IPS DF 4.7 (cell line): ENCODE data around the gene CRTC1.

Experiments used
- DNase-seq: peaks from one replicate; pipeline ENCODE4 v3.0.0-alpha.2; 2013; ENCODE audit warnings: low spot score; ENCODE audit errors: extremely low read depth

CRTC1 gene

DNA sequence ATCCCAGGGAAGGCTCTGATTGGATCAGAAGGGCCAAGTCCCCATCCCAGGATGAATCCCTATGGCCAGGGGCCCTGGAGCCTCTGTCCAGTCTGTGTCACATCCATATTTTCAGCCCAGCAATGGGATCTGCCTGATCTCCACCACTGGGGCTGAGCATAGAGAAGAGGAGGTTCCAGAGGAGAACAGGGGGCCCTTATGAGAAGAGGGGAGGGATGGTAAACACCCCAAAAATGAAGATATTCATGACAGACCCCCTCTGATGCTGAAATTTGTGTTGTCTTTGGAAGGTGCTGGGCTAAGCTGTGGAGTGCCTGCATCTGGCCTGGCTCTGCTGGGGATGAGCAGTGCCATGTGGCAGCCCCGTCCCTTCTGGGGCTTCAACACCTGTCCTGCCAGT is 32.2 kb upstream of the CRTC1 start:
- DNase-seq, result no peak

DNA sequence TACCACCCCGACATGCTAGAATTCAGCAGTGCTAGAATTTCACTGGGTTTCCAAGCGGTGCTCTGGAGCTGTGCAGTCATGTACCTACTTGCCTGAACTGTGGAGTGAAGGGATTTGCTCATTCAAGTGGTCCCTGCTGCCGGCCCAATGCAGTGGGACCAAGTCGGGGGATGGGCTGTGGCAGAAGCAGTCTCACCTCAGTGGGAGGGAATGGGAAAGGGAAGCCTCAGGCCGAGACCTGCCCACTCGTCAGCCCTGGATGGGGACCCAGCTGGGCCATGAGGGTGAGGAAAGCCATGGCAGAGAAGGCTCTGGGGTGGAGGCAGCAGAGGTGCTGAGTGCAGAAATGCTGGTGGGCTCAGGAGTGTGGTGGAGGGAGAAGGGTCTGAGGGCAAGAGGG is 31.7 kb upstream of the CRTC1 start:
- DNase-seq, result no peak

DNA sequence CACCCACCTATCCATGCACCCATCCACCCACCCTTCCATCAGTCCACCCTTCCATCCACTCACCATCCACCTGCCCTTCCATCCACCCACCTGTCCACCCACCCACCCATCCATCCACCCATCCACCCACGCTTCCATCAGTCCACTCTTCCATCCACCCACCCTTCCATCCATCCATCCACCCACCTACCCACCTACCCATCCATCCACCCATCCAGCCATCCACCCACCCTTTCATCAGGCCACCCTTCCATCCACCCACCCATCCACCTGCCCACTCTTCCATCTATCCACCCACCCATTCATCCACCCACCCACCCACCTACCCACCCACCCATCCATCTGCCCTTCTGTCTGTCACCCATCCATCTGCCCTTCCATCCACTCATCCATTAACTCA is 29.6 kb upstream of the CRTC1 start:
- DNase-seq, result no peak

DNA sequence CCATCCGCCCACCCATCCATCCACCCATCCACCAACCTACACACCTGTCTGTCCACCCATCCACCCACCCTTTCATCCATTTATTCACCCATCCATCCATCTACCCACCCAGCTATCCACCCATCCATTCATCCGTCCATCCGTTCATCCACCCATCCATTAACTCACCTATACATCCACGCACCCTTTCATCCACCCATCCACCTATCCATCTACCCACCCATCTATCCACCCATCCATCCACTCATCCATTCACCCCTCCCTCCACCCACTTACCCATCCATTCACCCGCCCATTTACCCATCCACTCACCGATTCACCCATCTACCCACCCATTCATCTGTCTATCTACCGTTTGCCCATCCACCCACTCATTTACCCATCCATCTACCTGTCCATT is 29.0 kb upstream of the CRTC1 start:
- DNase-seq, result no peak

DNA sequence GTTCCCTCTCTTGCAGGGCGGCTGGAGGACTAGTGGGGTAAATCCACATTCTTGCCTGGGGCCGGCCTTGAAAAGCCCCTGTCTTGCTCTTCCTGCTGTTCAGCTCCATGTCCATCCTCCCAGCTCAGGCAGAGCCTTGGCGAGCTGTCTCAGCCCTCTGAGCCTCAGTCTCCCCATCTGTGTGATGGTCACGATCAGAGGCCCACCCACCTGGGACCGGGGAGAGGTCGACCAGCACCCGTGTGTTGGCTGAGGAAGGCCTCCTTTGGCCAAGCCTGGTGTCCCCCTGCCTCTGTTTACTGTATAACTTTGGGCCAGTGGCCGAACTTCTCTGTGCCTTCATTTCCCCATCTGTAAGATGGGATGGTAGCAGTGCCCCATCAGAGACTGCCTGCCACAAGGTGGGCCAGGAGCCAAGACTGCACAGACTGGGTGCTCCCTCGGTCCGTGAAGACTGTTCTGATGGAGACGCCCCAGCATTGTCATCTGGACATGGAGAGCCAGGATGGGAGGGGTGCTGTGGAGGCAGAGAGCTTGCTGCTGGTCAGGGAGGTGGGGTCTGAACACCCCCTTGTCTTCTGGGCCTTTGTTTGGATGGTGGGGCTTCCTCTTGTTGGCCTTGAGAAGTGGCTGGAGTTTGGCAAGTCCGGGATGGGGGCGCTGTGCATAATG is 28.2 kb upstream of the CRTC1 start:
- DNase-seq, result no peak

DNA sequence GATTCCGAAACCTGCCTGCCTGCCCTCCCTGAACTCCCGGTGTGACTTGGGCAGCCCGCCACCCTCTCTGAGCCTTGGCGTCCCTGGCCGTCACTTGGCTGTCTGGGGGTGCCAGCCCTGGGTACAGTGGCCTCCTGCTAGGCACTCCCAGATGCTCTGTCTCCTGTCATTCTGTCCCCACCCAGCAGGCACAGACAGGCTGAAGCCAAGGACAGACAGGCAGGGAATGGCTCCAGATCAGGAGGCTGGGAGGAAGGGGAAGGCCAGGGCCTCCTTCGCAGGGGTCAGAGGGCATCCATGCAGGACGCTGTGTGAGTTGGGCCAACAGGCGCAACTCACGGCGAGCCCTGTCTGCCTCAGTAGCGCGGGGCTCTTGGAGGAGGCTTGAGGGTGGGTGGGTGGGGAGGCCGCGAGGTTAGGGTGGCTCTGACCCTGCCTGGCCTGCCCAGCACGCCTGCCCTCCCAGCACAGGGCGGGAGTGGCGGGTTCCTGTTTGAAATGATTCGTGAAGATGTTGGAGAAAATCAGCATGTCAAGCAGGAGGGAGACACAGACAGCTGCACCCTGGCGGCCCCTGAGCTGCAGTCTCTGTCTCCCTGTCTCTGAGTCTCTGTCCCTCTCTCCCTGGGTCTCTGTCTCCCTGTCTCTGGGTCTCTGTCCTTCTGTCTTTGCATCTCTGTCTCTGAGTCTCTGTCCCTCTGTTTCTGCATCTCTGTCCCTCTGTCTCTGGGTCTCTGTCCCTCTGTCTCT is 27.0 kb upstream of the CRTC1 start:
- no peak for DNase-seq

DNA sequence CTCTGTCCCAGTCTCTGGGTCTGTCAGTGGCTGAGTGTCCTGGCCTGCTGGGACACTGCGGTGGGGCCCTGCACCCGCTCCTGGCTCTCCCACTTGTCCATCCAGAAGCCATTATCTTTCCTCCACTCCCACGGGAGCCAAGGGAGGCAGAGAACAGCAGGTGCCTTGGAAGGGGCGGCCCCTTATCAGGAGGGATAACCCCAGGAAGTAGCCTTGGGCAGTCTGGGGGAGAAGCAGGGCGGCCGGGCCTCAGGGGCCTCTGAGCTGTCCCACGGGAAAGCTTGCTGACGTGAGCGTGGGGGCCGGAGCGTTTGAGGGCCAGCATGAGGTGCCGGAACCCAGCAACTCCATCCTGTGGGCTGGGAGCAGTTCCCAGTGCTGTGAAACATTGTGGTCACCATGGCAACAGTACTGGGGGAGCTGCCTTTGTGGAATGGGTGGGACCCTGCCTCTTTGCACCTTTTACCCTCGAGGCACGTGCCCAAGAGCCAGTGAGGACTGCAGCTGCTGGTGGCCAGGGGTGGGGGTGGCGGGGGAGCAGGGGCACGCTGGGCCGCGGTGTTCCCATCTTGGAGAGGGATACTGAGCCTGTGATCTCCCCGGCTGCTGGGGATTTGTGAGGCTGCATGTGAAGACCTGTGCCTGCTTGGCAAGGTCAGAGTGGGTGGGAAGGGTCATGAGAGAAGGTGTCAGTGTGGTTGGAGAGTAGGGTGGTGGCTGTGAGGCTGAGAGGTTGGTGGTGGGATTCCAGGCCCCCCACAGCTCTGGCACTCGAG is 25.7 kb upstream of the CRTC1 start:
- no peak for DNase-seq

DNA sequence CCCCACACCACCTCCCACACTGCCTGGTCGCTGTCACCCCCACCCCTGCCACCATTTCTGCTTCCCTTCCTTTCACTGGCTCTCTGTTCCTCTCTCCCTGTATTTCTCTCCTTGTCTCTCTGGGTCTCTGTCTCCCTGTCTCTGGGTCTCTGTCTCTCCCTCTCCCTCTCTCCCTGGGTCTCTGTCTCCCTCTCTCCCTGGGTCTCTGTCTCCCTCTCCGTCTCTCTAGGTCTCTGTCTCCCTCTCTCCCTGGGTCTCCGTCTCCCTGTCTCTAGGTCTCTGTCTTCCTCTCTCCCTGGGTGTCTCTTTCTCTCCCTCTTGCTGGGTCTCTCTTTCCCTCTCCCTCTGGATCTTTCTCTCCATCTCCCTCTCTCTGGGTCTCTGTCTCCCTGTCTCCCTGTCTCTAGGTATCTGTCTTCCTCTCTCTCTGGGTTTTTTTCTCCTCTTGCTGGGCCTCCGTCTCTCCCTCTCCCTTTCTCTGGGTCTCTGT is 25.1 kb upstream of the CRTC1 start:
- no peak for DNase-seq

DNA sequence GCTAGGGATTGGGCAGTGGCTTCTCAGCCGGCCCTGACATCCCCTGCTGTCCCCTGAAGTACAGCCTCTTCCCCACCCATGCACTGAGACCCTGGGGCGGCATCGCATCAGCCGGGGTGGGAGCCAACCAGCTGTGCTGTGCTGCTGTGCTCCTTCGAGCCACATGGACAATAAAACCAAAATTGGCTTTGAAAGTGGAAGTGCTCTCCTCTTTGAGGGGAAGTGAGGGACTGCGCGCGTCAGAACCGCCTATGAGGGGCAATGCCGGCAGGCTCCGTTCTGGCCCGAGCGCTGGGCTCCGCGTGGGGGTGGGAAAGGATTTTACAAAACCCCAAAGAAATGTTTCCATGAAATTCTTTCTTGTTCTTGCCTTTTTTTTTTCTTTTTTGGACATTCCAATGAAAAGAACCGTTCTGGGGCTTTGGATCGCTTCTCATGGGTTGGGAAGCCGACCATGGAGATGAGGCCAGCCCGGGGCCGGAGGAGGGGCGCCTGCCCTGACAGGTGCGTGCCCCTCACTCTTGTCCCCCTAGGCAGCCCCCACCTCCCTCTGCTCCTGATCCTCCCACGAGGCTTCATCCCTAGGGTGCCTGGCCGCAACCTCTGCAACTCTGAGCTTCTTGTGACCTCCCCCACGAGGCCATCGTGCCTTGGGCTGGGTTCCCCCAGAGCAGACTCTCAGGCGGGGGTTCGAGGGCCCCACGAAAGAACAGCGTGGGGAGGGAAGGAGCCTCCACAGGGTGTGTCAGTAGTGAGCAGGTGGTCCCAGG is 24.0 kb upstream of the CRTC1 start:
- DNase-seq, result no peak

DNA sequence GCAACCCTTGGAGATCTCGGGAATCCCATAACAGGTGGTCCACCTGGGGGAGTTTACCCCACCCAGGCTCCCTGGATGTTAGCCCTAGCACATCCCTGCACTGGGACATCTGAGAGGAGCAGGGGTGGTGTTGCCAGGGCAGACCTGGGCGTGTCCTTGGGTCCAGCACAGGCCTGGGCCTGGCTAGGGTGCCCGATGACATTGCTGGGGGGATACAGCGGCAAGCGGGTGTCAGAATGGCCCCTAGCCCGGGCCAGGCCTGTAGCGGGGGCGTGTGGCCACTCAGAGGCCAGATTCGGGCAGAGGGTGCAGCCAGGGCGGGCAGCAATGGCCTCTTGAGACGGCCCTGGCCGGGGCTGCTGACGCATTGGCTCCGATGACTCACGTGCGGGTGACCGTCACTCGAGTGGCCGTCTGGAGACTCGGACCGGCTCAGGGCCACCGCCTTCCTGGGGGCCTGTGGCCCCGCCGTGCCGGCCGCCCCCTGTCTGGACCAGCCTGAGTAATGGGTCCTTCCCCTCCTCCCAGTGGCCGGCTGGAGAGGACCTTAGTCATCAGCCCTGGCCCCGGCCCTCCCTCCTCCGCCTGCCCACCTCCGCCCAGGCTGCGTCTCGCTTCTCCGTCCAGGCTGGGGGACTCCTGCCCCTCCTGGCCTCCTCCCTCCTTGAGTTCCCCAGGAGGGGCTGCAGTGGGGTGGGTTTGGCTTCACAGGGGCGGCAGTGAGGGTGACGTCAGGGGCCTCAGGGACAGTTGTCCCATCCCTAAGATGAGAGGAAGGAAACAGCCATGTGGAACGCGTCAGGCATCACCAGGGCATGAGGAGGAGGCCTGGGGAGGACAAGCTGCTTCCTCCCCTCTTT is 23.2 kb upstream of the CRTC1 start:
- DNase-seq, result no peak

DNA sequence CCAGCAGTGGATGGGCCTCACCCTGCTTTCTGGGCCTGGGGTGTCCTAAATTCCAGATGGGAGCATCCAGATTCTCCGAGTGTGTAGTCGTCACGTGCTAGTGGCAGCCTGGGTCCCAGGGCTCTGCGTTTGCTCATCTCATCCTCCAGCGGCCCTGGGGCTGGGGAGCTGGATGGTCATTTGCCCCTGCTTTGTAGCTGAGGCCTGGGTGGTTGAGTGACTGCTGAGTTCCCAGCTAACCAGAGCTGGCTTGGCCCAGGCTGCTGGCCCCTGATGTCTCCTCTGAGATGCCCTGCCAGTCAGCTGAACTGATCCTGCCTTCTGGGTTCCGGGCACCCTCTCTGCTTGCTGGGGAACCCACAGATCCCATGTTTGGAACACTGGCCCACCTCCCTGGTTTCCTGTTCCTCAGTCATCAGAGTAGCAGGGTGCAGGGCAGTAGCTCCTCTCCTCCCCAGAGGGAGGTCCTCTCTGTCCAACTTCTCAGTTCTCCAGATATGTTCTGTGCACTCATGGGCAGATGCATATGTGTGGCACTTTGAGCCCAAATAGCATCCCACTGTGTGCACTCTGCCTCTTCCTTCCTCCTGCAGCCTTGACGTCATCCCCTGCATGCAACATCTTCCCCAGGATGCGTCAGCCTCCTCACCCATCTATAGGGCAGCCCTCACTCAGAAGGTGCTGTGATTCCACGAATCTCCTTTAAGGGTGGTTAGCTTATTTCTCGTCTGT is 22.4 kb upstream of the CRTC1 start:
- no peak for DNase-seq

DNA sequence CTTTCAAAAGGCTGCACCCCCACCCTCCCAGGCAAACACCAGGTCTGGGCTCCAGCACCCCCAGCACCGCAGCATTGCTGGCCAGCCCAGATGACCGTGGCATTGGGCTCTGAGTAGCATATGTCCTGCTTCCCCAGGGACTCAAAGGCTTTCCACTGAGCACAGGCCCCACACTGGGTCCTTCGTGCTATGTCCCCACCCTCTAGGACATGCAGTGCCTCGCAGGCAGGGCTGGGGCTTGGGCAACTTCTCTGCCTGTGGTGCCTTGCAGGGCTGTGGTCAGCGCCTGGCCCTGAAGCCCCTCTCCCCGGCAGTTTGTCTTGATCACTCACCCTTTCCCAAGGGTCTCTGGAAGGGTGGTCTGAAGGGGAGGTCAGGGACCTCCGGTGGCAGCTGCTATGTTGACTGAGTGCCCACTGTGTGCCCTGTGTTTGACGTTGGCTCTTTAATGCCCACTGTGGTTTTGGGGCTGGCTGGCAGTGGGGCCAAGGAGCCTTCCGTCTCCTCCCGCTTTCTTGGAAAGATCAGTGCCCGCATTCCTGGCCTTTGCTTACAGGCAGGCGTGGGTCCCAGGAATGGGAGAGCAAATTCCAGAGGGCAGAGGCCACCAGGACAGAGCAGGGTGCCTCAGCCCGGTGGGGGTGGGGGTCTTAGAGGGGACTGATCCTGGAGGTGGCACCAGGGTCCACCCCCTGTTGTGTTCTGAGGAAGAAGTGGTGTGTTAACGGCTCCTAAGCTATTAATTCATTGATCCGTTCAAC is 20.3 kb upstream of the CRTC1 start:
- no peak for DNase-seq

DNA sequence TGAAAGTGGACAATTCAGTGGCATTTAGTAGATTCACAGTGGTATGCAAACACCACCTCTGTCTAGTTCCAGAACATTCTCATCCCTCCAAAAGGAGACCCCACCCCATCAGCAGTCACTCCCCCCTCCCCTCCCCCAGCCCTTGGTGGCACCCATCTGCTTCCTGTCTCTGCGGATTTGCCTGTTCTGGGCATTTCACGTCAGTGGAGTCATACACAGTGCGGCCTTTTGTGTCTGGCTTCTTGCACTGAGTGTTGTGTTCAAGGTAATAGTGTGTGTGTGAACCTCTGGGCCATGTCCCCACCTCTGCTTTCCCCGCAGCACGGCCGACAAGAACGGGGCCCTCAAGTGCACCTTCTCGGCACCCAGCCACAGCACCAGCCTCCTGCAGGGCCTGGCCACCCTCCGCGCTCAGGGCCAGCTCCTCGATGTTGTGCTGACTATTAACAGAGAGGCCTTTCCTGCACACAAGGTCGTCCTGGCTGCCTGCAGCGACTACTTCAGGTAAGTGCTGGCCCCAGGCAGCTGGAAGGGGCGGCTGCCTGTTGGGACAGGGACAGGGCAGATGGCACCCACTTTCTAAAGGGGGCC is 19.4 kb upstream of the CRTC1 start:
- no peak for DNase-seq

DNA sequence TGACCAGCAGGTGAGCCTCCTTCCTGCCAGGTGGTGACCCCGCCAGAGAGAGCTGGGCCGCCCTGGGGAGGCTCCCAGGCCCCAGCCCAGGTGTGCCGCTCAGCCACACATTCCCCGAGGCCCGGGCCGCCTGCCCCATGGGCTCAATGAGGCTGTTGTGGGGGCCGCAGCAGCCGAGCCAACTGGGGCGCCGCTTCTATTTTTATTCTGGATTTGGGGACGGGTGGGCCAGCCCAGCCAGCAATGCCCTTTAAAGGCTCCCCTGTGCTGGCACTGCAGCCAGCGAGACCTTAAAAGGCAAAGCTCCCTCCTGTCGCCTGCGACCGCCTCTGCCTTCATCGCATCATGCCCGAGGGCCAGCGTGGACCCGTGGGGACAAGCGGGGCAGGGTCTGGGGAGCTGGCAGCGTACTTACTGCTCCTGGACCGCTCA is 17.7 kb upstream of the CRTC1 start:
- no peak for DNase-seq

DNA sequence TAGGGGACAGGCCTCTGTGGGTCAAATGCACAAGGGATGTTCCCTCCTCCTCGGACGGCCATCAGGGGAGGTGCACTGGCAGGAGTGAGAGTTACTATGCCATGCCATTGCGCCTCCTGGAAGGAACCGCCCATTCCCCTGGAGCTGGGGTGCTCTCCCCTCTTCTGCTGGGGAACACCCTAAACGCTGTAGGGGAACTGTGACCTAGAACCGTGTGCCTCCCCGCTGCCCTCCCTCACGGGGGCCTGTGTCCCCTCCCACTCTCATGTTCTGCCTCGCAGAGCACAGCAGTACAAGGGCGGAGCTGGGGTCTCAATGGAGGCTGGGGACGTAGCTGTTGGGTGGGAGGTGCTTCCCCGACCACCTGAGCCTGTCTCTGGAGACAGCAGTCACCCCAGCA is 17.2 kb upstream of the CRTC1 start:
- no peak for DNase-seq

DNA sequence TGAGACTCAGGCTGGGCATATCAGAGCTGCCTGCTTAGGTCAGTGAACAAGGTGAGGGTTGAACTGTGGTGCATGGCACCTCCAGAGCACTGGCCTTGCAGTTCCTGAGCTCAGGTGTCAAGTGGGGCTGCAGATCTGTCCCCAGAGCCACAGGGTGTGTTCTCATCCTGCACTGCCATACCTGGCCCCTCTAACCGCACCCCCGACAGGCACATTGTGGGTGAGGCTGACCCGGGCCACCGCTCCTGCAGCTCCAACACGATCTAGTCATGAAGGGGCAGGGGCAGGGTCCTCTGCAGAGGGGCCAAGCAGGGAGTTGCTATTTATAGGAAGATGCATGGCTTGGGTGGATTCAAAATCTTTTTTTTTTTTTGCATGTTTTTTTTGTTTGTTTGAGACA is 16.7 kb upstream of the CRTC1 start:
- no peak for DNase-seq

DNA sequence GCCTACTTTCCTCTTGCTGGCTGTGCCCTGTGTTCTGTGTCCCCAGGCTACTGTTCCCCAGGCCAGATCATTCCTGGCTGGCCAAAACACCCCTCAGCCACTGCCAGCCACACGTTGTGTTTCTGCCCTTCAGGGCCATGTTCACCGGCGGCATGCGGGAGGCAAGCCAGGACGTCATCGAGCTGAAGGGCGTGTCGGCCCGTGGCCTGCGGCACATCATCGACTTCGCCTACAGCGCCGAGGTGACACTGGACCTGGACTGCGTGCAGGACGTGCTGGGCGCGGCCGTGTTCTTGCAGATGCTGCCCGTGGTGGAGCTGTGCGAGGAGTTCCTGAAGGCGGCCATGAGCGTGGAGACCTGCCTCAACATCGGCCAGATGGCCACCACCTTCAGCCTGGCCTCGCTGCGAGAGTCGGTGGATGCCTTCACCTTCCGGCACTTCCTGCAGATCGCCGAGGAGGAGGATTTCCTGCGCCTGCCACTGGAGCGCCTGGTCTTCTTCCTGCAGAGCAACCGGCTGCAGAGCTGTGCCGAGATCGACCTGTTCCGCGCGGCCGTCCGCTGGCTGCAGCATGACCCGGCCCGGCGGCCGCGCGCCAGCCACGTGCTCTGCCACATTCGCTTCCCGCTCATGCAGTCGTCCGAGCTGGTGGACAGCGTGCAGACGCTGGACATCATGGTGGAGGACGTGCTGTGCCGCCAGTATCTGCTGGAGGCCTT is 15.8 kb upstream of the CRTC1 start:
- no peak for DNase-seq

DNA sequence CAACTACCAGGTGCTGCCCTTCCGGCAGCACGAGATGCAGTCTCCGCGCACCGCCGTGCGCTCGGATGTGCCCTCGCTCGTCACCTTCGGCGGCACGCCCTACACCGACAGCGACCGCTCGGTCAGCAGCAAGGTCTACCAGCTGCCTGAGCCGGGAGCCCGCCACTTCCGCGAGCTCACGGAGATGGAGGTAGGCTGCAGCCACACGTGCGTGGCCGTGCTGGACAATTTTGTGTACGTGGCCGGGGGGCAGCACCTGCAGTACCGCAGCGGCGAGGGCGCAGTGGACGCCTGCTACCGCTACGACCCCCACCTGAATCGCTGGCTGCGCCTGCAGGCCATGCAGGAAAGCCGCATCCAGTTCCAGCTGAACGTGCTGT is 15.2 kb upstream of the CRTC1 start:
- DNase-seq, result no peak
